Anterior cingulate cortex (tissue), 58 donors: ENCODE measurements around the gene KIF14.

ENCODE experiments used
- DNase-seq, 58 donors: peaks; one replicate each; lab custom pipeline; 2025; lab: John Stamatoyannopoulos, UW

KIF14 gene

DNA sequence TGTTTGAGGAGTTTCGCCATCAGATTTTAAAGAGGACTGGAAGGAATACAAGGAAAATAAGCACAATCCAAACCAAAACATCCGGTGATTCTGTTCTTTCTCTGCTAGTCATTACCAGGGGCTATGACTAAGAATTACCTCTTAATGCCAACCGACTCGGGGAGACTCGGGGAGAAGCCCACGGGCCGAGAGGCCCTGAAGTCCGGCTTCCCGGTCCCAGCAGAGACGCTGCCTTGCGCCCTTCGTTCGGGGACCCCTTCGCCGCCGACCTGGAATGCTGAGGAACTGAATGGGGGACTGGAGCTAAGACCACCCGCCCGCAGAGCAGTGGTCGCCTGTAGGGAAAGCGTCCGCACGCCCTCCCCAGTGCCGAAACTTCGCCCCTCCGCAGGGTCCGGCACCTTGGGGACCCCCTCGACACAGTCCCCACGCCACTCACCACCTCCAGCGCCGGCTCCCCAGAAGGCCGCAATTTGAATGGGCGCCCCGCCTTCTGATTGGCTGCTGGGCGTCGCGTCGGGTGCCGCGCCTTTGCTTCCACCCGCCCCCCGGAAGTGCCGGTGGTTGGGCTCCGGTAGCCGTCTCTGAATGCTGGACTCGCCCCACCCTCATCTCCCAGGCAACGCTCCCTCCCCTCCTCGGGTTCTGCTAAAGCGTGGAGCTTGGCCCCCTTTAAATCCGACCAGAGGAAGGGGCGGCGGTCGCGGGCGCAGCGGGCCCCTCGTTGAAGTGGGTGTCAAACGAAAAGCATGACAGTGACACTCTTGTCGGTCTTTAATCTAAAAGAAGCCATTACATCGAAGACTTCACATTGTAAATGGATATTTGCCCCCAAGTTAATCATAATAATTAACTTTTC lies at the start of gene KIF14:
KIF14 (minus strand) TSS at position 479 of the 859 bp plus-strand sequence. CDS start 2,028 bp downstream, outside the sequence.
- peak; percentile 11 to 92 (median 79) for DNase-seq

- DNase-seq: peak; percentile 51 to 97 (median 91)
Observed at GRCh38 chr1:200669314-200670241, 49.0 kb upstream of the KIF14 start, which contains the start of gene DDX59. Gene DDX59 (minus strand): TSS chr1:200669907. CDS start chr1:200666740, 3,167 bp downstream.

GRCh38 chr1:200668514-200669313 lies 48.2 kb upstream of the KIF14 start:
- no peak for DNase-seq

DNA sequence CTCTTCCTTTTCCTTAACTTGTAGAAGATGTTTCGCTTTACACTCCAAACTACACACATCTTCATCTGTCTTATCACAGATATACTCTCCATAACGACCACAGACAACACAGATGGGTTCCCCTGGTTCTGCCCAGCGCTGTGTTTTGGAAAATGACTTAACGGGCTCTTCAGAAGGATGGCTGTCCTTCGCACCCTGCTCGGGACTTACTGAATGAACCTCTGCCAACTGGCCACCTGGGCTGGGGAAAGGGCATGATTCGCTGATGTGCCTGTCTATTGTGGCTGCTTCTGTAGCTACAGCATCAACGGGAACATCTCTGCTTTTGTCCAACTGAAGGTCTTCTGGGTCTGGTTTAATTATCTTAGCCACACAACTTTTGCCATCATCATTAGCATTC lies 45.8 kb upstream of the KIF14 start:
- DNase-seq: no peak

GRCh38 chr1:200665861-200666260 lies 45.3 kb upstream of the KIF14 start:
- no peak for DNase-seq

GRCh38 chr1:200660719-200661118 lies 40.2 kb upstream of the KIF14 start:
- peak in 1 of 58 donors; percentile 19 for DNase-seq

GRCh38 chr1:200659269-200659668 lies 38.7 kb upstream of the KIF14 start:
- DNase-seq: no peak

- peak in 1 of 58 donors; percentile 7 for DNase-seq
Observed at GRCh38 chr1:200658037-200658818, 37.7 kb upstream of the KIF14 start.

- no peak for DNase-seq
Observed at GRCh38 chr1:200654660-200655059, 34.1 kb upstream of the KIF14 start.

DNA sequence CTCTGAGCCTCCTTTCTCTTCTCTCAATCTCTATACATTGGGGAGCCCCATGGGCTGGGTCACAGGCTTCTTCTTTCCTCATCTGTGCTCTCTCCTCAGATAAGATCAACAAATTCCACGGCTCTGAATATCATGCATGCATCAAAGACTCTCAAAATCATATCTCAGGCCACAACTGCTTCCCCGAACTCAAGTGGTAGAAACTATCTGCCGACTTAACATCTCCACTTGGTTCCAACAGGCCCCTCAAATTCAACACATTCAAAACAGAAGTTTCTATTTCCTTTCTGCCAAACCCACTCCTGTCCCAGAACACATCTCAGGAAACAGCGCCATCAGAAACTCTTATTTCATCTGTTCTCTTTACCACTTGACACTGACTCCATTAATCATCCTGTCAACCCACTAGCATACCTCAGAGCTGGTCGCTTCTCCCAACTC lies 32.5 kb upstream of the KIF14 start:
- DNase-seq: no peak

DNA sequence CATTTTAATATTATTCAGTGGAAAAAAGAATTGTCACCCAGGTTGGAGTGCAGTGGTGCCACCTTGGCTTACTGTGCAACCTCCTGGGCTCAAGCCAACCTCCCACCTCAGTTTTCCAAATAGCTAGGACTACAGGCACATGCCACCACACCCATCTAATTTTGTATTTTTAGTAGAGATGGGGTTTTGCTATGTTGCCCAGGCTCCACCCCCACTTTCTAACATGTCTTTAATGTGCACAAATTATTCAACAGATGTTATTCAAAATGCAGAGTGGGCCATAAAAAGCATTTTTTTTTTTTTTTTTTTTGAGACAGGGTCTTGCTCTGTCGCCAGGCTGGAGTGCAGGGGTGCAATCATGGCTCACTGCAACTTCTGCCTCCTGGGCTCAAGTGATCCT lies 31.8 kb upstream of the KIF14 start:
- no peak for DNase-seq

DNA sequence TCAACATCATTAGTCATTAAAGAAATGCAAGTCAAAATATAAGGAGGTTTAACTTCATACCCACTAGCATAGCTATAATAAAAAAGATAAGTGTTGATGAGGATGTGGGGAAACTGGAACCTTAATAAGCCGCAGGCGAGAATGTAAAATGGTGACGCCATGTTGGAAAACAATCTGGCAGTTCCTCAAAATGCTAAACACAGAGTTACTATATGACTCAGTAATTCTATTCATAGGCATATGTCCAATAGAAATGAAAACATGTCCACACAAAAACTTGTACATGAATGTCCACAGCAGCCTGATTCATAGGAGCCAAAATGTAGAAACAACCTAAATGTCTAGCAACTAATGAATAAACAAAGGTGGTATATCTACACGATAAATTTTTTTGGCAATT lies 26.0 kb upstream of the KIF14 start:
- no peak for DNase-seq

DNA sequence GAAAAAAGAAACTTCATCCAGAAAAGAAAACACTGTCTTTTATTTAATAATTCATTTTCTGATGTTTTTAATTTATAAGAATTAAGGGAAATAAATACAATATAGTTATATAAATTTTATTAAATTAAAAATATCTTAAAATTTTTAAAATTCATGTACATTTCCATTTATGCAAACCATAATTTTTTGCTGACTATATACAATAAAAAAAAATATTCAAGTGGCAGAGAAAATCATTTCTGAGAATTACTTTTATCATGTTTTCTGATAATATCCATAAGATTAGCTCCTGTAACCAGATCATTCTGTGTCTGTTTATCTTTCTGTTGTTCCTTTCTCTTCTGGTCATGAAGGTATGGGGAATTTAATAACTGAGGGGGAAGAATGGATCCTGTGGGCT lies 23.5 kb upstream of the KIF14 start:
- no peak for DNase-seq

DNA sequence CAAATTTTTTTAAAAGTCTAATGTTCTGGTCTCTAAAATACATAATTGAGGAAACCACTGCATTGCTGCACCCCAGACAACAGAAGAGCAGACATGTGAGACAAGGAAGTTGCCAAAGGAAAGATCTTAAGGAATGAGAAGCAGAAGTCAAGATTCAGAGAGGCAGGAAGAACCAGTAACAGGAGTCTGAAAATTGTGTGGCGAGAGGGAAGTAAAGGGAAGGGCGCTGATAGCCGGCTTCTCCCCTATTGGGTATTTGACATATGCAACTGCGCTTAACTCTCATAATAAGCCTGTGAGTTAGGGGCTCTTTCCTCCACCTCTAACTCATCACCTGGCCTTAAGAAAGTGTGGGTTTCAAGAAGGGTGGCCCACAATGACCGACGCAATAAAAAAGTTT lies 21.9 kb upstream of the KIF14 start:
- peak in 1 of 58 donors; percentile 16 for DNase-seq

- DNase-seq: no peak
Observed at GRCh38 chr1:200640963-200641401, 20.4 kb upstream of the KIF14 start.

GRCh38 chr1:200640373-200640962 lies 19.9 kb upstream of the KIF14 start:
- no peak for DNase-seq

DNA sequence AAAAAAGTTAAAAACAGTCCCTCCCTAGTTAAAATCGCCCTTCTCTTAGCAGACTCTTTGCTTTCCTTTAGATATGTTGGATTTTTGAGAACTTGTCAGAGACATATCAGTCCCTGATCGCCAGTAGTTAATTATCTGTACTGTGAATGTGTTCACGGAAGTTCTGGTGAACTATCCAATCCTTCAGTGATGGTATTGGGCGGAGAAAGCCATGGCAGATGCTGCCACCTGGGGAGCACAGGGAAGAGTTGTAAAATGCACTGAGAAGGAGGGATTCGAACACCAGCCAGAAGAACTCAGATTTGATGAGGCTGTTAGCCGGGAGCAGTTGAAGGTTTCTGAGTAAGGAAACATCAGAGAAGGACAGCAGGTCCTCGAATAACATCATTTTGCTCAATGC lies 17.5 kb upstream of the KIF14 start:
- DNase-seq: no peak

GRCh38 chr1:200636681-200637080 lies 16.1 kb upstream of the KIF14 start:
- no peak for DNase-seq
